RWPE1 (cell line): Measurements from ENCODE around the gene TDO2.
A peak's percentile ranks its signal among the peaks of the same experiment; 100 is the strongest.
"Not testable (repeated sequence)": the region's sequence is repeated elsewhere in the genome, so short reads cannot be mapped to it uniquely, and the experiment has no call there.

Source experiments
- CTCF ChIA-PET: fragments of 350-600 bp; sonication (Branson Sonifier 250); formaldehyde crosslinking; extraction: SDS; loops from one replicate; lab custom pipeline; 2021; lab: Yijun Ruan, JAX
- POLR2A ChIA-PET: fragments of 400-600 bp; formaldehyde crosslinking; extraction: SDS; loops from one replicate; lab custom pipeline; 2020; ENCODE audit warnings: antibody characterized with exemption; ENCODE audit not compliant: low non-redundant PET; lab: Yijun Ruan, JAX
- DNase-seq: peaks from one replicate; pipeline ENCODE4 v3.0.0; 2012; ENCODE audit warnings: low spot score
- H3K27ac ChIP-seq: fragments of 450-650 bp; 2 replicates; pipeline ENCODE4 v1.5.1; 2017
- TF ChIP-seq, protein P1 (sequence below): fragments of 450-650 bp; conservative IDR thresholded peaks from 2 replicates; pipeline ENCODE4 v1.5.1; 2017; ENCODE audit warnings: low read depth, mild to moderate bottlenecking

The TDO2 gene

DNA sequence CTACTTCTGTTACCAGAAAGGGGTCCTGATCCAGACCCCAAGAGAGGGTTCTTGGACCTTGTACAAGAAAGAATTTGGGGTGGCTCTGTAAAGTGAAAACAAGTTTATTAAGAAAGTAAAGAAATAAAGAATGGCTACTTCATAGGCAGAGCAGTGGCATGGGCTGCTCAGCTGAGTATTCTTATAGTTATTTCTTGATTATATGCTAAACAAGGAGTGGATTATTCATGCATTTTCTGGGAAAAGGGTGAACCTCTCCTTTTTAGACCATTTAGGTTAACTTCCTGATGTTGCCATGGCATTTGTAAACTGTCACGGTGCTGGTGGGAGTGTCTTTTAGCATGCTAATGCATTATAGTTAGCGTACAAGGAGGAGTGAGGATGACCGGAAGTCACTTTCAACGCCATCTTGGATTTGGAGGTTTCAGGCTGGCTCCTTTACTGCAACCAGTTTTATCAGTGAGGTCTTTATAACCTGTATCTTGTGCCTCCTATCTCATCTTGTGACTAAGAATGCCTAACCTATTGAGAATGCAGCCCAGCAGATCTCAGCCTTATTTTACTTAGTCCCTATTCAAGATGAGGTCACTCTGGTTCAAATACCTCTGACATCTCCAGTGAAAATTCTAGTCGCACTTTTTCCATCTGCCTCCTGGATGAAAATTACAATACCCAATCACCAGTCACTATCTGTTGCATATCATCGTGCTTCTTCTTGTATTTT, 15.5 kb upstream of the TDO2 start:
- ChIA-PET CTCF (no interaction called here), POLR2A (no interaction called here)
- H3K27ac ChIP-seq, result no peak overlapping the region
- TF ChIP-seq, protein P1, sequence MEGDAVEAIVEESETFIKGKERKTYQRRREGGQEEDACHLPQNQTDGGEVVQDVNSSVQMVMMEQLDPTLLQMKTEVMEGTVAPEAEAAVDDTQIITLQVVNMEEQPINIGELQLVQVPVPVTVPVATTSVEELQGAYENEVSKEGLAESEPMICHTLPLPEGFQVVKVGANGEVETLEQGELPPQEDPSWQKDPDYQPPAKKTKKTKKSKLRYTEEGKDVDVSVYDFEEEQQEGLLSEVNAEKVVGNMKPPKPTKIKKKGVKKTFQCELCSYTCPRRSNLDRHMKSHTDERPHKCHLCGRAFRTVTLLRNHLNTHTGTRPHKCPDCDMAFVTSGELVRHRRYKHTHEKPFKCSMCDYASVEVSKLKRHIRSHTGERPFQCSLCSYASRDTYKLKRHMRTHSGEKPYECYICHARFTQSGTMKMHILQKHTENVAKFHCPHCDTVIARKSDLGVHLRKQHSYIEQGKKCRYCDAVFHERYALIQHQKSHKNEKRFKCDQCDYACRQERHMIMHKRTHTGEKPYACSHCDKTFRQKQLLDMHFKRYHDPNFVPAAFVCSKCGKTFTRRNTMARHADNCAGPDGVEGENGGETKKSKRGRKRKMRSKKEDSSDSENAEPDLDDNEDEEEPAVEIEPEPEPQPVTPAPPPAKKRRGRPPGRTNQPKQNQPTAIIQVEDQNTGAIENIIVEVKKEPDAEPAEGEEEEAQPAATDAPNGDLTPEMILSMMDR, result no peak
- no peak for DNase-seq

DNA sequence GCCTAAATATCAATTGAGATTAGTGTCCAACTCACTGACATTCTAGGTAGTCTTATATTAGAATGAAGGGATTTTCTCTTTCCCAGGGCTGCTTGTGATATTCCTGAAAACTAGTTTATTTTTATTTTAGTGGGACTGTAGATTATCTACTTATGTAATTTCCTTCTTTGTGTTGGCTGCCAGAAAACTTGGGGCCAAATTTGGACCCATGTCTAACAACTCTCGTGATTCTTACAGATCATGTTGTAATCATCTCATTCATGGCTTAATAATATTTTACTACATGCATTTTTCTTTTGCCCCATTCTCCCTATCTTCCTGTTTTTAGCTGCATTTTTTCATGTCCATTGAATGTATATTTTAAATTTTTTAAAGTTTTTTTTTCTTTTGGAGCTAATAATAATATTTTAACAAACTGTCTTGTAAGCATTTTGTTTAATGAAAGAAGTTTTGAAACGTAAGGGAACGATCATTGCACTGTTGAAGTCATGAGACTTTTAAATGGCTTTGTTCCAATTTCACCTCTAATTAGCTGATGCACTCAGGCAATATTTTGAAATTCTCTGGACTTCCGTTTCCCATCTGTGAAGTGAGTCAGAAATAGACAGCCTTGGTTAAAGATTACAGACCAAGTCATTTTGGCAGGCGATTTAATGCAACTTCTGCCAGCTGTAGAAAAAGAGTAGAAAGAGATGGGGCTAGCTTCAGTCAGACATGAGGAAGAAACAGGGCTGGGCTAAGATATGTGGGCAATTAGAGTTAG, 14.3 kb upstream of the TDO2 start:
- TF ChIP-seq, protein P1, result no peak
- H3K27ac ChIP-seq, result no peak overlapping the region
- ChIA-PET POLR2A (no interaction called here), CTCF (interaction anchor here (0.6 kb wide), 1 partner anchor 60 kb away, joined by 3 read pairs; no protein-coding TSS in a partner anchor)
- DNase-seq, result peak; percentile 34

DNA sequence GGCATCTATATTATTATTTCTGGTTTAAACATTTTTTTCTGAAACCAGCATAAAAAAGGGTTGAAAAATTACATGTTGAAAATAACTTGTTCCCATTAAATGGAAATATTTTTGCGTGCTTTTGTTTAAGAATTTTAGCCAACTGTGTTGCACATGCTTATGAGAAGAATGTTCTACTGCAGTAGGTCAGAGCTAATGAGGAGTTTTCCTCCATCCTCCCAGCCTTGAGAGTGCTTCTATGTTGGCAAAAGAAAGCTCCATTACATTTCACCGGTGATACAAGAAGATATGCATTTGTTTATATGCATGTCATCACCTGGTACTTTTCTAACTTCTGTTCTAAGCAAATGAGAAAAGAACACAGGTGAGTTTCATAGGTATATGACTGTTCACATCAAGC, 13.6 kb upstream of the TDO2 start:
- ChIA-PET POLR2A (no interaction called here), CTCF (no interaction called here)
- TF ChIP-seq, protein P1, result no peak
- H3K27ac ChIP-seq, result no peak overlapping the region
- no peak for DNase-seq

DNA sequence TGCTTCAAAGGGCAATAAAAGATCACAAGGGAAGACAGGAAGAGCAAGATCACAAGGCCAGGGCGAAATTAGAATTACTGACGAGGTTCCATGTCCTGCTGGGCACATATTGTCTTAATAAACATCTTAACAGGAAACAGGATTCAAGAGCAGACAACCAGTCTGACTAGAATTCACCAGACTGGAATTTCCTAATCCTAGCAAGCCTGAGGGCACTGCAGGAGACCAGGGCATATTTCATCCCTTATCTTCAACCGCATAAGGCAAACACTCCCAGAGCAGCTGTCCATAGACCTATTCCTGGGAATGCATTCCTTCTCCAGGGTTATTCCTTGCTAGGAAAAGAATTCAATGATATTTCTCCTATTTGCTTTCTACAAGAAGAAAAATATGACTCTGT, 12.4 kb upstream of the TDO2 start:
- TF ChIP-seq, protein P1, result no peak
- H3K27ac ChIP-seq, result no peak overlapping the region
- no peak for DNase-seq

DNA sequence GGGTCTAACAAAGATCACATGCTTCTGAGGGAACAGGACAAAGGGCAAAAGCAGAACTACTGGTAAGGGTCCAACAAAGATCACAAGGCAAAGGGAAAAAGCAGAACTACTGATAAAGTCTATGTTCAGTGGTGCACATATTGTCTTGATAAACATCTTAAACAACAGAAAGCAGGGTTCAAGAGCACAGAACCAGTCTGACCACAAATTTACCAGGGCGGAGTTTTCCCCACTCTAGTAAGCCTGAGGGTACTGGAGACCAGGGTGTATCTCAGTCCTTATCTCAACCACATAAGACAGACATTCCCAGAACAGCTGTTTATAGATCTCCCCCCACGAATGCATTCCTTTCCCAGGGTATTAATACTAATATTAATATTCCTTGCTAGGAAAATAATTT, 5.1 kb upstream of the TDO2 start:
- POLR2A ChIA-PET, H3K27ac ChIP-seq, CTCF ChIA-PET, DNase-seq: not testable (repeated sequence)

More for the DNA sequence above, 12.4 kb upstream of the TDO2 start:
- POLR2A ChIA-PET, result no interaction called here
- CTCF ChIA-PET, result no interaction called here

DNA sequence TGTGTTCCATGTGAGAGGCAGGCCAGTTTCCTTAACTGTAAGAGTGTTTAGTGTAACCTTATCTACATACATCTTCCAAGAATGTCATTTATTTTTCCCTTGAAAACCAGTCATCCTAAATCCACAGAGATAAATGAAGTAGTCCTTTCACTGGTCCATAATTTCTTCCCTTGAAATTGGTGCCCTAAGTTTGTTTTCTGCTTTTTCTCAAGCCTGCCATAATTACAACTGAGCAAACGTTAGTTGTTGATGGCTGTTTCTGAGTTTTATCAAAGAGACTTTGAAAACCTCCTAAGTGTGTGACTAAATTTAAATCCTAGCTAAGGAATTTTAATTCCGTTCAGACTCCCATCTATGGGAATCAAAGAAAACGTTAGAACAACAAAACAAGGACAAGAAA, 3.6 kb upstream of the TDO2 start:
- no peak for DNase-seq
- ChIA-PET POLR2A (no interaction called here), CTCF (interaction anchor here (0.7 kb wide), 1 partner anchor 99 kb away, joined by 8 read pairs; no protein-coding TSS in a partner anchor)
- no peak overlapping the region for H3K27ac ChIP-seq
- TF ChIP-seq, protein P1, result no peak

DNA sequence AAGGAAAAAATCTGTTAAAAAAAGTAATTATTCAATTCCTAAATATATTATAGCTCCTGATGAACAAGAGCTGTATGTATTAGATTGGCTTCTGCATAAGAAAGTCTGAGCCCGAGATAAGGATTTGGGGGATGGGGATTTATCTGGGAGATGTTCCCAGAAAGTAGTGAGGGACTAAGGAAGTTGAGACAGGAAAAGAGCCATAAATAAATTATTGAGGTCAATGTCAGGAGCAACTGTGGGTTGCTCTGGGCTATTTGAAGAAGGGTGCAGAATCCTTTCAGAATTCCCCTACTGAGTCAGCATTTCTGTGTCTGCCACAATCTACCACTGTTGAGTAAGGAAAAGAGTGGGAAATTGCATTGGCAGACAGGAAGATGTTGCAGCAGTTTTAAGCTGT, 3.1 kb upstream of the TDO2 start:
- CTCF ChIA-PET, result interaction anchor here (0.7 kb wide), 1 partner anchor 100 kb away, joined by 8 read pairs; no protein-coding TSS in a partner anchor
- DNase-seq, result peak; percentile 7
- TF ChIP-seq, protein P1, result no peak
- POLR2A ChIA-PET, result no interaction called here
- no peak overlapping the region for H3K27ac ChIP-seq
